Hepatocyte (in vitro differentiated cells): ENCODE results near the gene MIS12. TPM values are rescaled to one million over a fixed set of nuclear protein-coding genes. Genes with fewer than 3 reads are reported as not detected.

Source experiments
- DNase-seq: peaks from one replicate; pipeline ENCODE4 v3.0.0-alpha.2; 2016; ENCODE audit warnings: low spot score
- H2AFZ ChIP-seq: fragments of 200-600 bp; sonication (generic); 2 replicates; pipeline ENCODE4 v1.6.0; 2016; ENCODE audit warnings: antibody characterized with exemption, mild to moderate bottlenecking
- H3K27ac ChIP-seq: fragments of 200-600 bp; sonication (generic); 2 replicates; pipeline ENCODE4 v1.5.1; 2016; ENCODE audit warnings: mild to moderate bottlenecking
- H3K27me3 ChIP-seq: fragments of 200-600 bp; sonication (generic); 2 replicates; pipeline ENCODE4 v1.6.1; 2016
- H3K36me3 ChIP-seq: fragments of 200-600 bp; sonication (generic); replicated peaks from 2 replicates; pipeline ENCODE4 v1.5.1; 2016; ENCODE audit warnings: low read depth; ENCODE audit not compliant: insufficient read depth
- H3K4me1 ChIP-seq: fragments of 200-600 bp; sonication (generic); 2 replicates; pipeline ENCODE4 v1.5.1; 2016; ENCODE audit warnings: mild to moderate bottlenecking, moderate library complexity; ENCODE audit not compliant: insufficient read depth
- H3K4me2 ChIP-seq: fragments of 200-600 bp; sonication (generic); 2 replicates; pipeline ENCODE4 v1.6.0; 2016
- H3K4me3 ChIP-seq: fragments of 200-600 bp; sonication (generic); 2 replicates; pipeline ENCODE4 v1.5.1; 2016; ENCODE audit warnings: mild to moderate bottlenecking
- H3K79me2 ChIP-seq: fragments of 200-600 bp; sonication (generic); 2 replicates; pipeline ENCODE4 v1.6.0; 2017; ENCODE audit warnings: mild to moderate bottlenecking
- H3K9me2 ChIP-seq: fragments of 200-600 bp; sonication (generic); replicated peaks from 2 replicates; pipeline ENCODE4 v1.6.0; 2017; ENCODE audit warnings: mild to moderate bottlenecking; ENCODE audit not compliant: insufficient read depth
- H3K9me3 ChIP-seq: fragments of 200-600 bp; sonication (generic); 2 replicates; pipeline ENCODE4 v1.5.1; 2016; ENCODE audit warnings: low read depth, mild to moderate bottlenecking
- H4K20me1 ChIP-seq: fragments of 200-600 bp; sonication (generic); 2 replicates; pipeline ENCODE4 v1.6.0; 2016; ENCODE audit warnings: mild to moderate bottlenecking; ENCODE audit not compliant: insufficient read depth, poor library complexity, severe bottlenecking
- EZH2 ChIP-seq: fragments of 200-600 bp; sonication (generic); IDR thresholded peaks from 2 replicates; pipeline ENCODE4 v1.6.1; 2016; ENCODE audit warnings: antibody characterized with exemption, mild to moderate bottlenecking, borderline replicate concordance
- EZH2phosphoT487 ChIP-seq: fragments of 200-600 bp; sonication (generic); IDR thresholded peaks from one replicate; pipeline ENCODE4 v1.6.1; 2018; ENCODE audit warnings: antibody characterized with exemption, mild to moderate bottlenecking, low read depth, moderate library complexity; ENCODE audit not compliant: unreplicated experiment, severe bottlenecking
- WGBS: methylation state at CpG from one replicate; pipeline ENCODE4 v1.1.6; 2016; ENCODE audit warnings: low lambda C conversion rate; ENCODE audit errors: missing lambda C conversion rate; 5-methylcytosine and 5-hydroxymethylcytosine counted together
- polyA plus RNA-seq: library from polyadenylated mRNA; unstranded; fragments of >200 nt; fragmentation: Nextera tagmentation; extraction: Ambion mirVana; gene quantifications from 2 replicates; pipeline ENCODE4 v1.2.1, GENCODE V29; 2016
- total RNA-seq: library from RNA; depleted of rRNA; stranded (reverse); fragments of >200 nt; gene quantifications from 2 replicates; pipeline ENCODE4 v1.2.3, GENCODE V29; 2014
- TF ChIP-seq, protein P1 (sequence below): fragments of 200-600 bp; sonication (generic); IDR thresholded peaks from 2 replicates; pipeline ENCODE4 v1.5.1; 2016; ENCODE audit warnings: antibody characterized with exemption, mild to moderate bottlenecking; ENCODE audit not compliant: poor library complexity

The MIS12 gene
- total and polyA plus RNA-seq, 2 experiments from 2014 or later, result 20.8 to 33.0 TPM

DNA sequence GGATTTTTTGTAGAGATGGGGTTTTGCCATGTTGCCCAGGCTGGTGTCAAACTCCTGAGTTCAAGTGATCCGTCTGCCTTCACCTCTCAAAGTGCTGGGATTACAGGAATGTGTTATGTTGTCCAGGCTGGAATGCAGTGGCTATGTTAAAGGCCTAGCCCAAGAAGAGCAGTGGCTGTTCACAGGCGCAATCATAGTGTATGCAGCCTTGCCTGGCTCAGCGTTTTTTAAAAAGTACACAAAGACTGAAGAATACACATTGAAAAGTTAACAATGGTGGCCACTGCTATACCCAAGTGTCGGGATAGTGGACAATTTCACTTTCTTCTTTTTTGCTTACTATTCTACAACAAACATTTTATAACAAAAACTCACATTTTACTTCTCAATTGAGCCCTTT is 7.4 kb upstream of the MIS12 start:
- DNase-seq, result no peak
- peaks cover 9% of the 10 kb centered on the region for H3K36me3 ChIP-seq
- H3K79me2 ChIP-seq, result peaks cover 26% of the 10 kb centered on the region
- no peaks in the 10 kb centered on the region for H3K9me2 ChIP-seq
- no peak overlapping the region for H3K27ac ChIP-seq
- no peaks in the 10 kb centered on the region for H3K4me1 ChIP-seq
- H3K4me3 ChIP-seq, result no peak overlapping the region
- H2AFZ ChIP-seq, result no peak overlapping the region
- H3K27me3 ChIP-seq, result no peaks in the 10 kb centered on the region
- TF ChIP-seq, protein P1, sequence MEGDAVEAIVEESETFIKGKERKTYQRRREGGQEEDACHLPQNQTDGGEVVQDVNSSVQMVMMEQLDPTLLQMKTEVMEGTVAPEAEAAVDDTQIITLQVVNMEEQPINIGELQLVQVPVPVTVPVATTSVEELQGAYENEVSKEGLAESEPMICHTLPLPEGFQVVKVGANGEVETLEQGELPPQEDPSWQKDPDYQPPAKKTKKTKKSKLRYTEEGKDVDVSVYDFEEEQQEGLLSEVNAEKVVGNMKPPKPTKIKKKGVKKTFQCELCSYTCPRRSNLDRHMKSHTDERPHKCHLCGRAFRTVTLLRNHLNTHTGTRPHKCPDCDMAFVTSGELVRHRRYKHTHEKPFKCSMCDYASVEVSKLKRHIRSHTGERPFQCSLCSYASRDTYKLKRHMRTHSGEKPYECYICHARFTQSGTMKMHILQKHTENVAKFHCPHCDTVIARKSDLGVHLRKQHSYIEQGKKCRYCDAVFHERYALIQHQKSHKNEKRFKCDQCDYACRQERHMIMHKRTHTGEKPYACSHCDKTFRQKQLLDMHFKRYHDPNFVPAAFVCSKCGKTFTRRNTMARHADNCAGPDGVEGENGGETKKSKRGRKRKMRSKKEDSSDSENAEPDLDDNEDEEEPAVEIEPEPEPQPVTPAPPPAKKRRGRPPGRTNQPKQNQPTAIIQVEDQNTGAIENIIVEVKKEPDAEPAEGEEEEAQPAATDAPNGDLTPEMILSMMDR, result no peak
- TF ChIP-seq EZH2phosphoT487 (no peak), EZH2 (no peak)
- H3K9me3 ChIP-seq, result no peaks in the 10 kb centered on the region
- WGBS, result 96% methylated on average over 4 of the region's 4 CpGs
- H3K4me2 ChIP-seq, result no peak overlapping the region
- H4K20me1 ChIP-seq, result no peaks in the 10 kb centered on the region

DNA sequence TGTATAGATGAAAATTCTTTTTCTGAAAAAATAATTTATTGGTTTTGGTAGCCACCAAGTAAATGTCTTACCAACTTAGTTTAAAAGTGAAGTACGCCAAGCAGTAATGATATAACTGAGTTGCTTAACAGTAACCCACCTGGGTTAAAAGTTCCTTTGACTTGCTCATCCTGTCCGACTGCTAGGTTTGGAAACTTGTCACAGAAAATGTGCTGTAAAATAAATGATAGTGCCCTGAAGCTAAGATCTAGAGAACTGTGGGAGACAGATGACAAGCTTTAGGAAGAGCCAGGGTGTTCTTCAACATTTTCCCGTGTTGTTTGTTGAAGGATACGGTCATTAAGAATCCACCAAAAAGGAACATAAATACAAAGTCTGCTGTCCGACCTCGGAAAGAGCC is 5.4 kb upstream of the MIS12 start:
- no peaks in the 10 kb centered on the region for H4K20me1 ChIP-seq
- H3K4me2 ChIP-seq, result no peak overlapping the region
- TF ChIP-seq, protein P1, result no peak
- TF ChIP-seq EZH2 (no peak), EZH2phosphoT487 (no peak)
- H3K4me1 ChIP-seq, result no peaks in the 10 kb centered on the region
- no peaks in the 10 kb centered on the region for H3K9me3 ChIP-seq
- peaks cover 9% of the 10 kb centered on the region for H3K36me3 ChIP-seq
- no peaks in the 10 kb centered on the region for H3K9me2 ChIP-seq
- no peak overlapping the region for H3K27ac ChIP-seq
- H2AFZ ChIP-seq, result no peak overlapping the region
- no peak for DNase-seq
- WGBS, result 90% methylated on average over 6 of the region's 6 CpGs
- no peak overlapping the region for H3K4me3 ChIP-seq
- H3K27me3 ChIP-seq, result no peaks in the 10 kb centered on the region
- peaks cover 44% of the 10 kb centered on the region for H3K79me2 ChIP-seq

DNA sequence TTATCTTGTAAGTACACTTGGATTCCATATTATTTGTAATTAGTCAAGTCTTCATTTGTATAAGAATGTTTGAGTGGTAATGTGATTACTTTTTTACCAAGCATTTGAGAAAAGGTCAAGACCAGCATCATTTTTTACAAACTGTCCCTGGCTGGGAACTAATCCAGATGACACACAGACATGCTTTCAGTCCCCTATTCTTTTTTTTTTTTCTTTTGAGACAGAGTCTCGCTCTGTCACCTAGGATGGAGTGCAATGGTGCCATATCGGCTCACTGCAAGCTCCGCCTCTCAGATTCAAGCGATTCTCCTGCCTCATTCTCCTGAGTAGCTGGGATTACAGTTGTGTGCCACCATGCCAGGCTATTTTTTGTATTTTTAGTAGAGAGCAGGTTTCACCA is 4.9 kb upstream of the MIS12 start:
- H3K4me1 ChIP-seq, result no peaks in the 10 kb centered on the region
- H3K4me2 ChIP-seq, result no peak overlapping the region
- DNase-seq, result no peak
- H3K9me2 ChIP-seq, result no peaks in the 10 kb centered on the region
- H3K36me3 ChIP-seq, result peaks cover 9% of the 10 kb centered on the region
- H3K79me2 ChIP-seq, result peaks cover 44% of the 10 kb centered on the region
- TF ChIP-seq, protein P1, result no peak
- TF ChIP-seq EZH2 (no peak), EZH2phosphoT487 (no peak)
- no peak overlapping the region for H2AFZ ChIP-seq
- no peaks in the 10 kb centered on the region for H3K9me3 ChIP-seq
- H4K20me1 ChIP-seq, result no peaks in the 10 kb centered on the region
- H3K27me3 ChIP-seq, result no peaks in the 10 kb centered on the region
- H3K4me3 ChIP-seq, result no peak overlapping the region
- WGBS, result 96% methylated on average over 4 of the region's 4 CpGs
- H3K27ac ChIP-seq, result no peak overlapping the region
